HG03103 (cell line): ENCODE data around the gene ETFBKMT.
A peak's percentile ranks its signal among the peaks of the same experiment; 100 is the strongest.
"Not testable (repeated sequence)": the region's sequence is repeated elsewhere in the genome, so short reads cannot be mapped to it uniquely, and the experiment has no call there.

ENCODE experiments used
- ATAC-seq: cut with Tn5 transposase; IDR thresholded peaks from one replicate; pipeline ENCODE4 v1.9.1; 2021; ENCODE audit warnings: low read depth; ENCODE audit not compliant: unreplicated experiment

ETFBKMT gene

GRCh38 chr12:31655208-31655607, 4.3 kb upstream of the ETFBKMT start:
- no peak for ATAC-seq

- ATAC-seq, result no peak
Observed at GRCh38 chr12:31655792-31656191, 3.7 kb upstream of the ETFBKMT start.

DNA sequence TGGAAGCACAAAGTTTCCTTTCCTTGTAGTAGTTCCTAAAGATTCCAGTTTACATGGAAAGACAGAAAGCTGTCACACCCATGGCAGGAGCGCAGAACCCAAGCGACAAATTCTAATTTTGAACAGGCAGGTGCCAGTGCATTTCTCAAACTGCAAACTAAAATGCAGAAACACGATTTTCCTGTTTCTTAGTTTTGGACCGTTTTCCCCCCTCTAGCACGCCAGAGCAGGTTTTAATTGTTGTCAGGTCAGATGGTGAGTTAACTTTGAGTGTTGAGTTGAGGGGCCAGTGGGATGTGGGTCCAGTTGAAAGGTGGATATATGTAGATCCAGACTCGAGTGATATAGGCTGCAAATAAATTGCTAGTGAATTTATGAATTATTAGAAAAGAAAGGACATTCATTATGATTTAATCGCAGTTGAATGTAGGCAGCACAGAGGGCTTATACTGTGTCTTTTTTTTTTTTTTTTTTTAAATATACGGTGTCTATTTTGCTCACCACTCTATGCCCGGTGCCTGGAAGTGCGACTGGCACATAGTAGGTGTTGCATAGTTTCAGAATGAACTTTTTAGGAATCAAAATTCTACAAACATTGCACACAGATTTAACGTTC, 909 bp upstream of the ETFBKMT start:
- no peak for ATAC-seq

GRCh38 chr12:31662176-31662849, 2.8 kb downstream of the ETFBKMT start:
- no peak for ATAC-seq

GRCh38 chr12:31663576-31663975, 4.1 kb downstream of the ETFBKMT start:
- ATAC-seq, result no peak

GRCh38 chr12:31664038-31664437, 4.5 kb downstream of the ETFBKMT start:
- ATAC-seq, result no peak

DNA sequence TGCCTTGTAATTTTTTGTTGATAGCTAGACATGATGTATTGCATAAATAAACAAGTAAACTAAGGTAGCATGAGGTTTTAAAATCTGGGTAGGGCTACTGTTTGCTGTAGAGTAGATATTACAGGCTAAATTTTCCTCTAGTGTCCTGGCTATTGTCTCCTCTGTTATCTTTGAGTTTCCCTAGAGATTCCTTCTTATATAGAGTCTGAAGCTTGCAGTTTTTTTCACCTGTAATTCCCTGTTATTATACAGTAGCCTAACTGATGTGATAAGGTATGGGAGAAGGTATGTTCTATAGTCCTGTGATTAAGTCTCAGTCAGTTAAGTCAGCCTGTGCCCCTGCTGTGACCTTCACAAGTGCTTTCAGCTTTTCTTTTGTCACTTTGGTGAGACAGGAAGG, 9.5 kb downstream of the ETFBKMT start:
- no peak for ATAC-seq

DNA sequence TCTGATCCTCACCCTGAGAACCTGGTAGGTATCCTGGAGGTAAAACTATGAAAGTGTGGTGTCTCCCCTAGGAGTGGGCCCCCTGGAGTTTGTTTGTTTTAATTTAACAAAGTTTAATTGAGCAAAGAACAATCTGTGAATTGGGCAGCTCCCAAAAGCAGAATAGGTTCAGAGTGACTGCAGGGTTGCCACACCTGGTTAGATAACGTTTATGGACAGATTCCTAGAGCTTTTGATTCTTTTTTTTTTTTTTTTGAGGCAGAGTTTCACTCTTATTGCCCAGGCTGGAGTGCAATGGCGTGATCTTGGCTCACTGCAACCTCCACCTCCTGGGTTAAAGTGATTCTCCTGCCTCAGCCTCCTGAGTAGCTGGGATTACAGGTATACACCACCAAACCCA, 10.1 kb downstream of the ETFBKMT start:
- ATAC-seq, result not testable (repeated sequence)

DNA sequence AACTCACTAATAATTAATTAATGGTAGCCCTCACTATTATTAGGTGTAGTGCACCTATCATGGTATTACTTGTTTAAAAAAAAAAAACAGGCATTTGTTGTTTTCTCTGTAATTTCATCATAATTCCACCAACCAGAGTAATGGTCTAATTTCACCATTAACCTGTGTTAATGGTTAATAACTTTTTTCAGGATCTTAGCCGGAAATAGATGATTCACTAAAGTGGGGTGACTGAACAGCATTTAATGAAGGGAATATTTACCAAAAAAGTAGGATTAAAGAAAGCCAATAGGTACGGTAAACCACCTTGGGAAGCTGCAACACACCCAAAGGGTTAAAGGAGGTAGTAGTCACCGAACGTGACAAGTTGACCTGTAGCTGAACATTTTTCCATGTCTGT, 13.0 kb downstream of the ETFBKMT start:
- ATAC-seq, result no peak

GRCh38 chr12:31682136-31682962, 22.9 kb downstream of the ETFBKMT start:
- peak; percentile 75 for ATAC-seq

GRCh38 chr12:31685801-31686200, 26.3 kb downstream of the ETFBKMT start:
- ATAC-seq, result no peak

DNA sequence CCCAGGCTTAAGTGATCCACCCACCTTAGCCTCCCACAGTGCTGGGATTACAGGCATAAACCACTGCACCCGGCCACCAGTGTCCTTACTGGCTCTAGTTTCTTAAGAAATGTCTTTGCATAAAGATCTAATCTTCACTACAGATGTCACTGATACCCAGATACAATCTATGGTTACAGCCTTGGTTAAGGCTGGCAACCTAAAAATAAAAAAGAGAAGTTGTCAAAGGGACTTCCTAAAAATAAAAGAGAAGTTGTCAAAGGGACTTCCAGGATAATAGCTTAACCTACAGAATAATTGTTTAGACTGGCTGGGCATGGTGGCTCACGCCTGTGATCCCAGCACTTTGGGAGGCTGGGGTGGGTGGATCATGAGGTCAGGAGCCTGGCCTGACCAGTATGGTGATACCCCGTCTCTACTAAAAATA, 27.6 kb downstream of the ETFBKMT start:
- ATAC-seq, result peak; percentile 77

GRCh38 chr12:31689921-31690320, 30.4 kb downstream of the ETFBKMT start:
- not testable (repeated sequence) for ATAC-seq

- no peak for ATAC-seq
Observed at GRCh38 chr12:31702047-31702446, 42.6 kb downstream of the ETFBKMT start.

DNA sequence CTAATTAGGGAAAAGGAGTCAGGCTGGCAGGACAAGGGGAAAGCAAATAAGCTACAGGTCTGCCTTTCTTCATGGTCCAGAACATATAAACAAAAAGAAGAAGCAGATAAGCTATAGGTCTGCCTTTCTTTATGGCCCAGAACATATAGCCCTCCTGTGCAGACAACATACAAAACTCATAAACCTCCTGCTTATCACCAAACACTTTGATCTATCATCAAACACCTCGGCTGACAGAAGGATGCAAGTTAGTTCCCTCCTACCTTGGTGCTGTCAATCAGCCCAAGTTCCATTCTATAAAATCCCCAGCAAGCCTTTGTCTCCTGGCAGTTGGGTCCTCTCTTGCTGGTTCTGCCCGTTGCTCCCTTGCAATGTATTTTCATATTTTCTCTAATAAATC, 46.1 kb downstream of the ETFBKMT start:
- no peak for ATAC-seq

DNA sequence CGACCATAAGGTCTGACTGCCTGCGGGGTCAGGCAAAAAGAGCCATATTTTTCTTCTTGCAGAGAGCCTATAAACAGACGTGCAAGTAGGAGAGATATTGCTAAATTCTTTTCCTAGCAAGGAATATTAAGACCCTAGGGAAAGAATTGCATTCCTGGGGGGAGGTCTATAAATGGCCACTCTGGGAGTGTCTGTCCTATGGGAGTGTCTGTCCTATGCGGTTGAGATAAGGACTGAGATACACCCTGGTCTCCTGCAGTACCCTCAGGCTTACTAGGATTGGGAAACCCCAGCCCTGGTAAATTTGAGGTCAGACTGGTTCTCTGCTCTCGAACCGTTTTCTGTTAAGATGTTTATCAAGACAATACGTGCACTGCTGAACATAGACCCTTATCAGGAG, 48.6 kb downstream of the ETFBKMT start:
- ATAC-seq, result not testable (repeated sequence)

DNA sequence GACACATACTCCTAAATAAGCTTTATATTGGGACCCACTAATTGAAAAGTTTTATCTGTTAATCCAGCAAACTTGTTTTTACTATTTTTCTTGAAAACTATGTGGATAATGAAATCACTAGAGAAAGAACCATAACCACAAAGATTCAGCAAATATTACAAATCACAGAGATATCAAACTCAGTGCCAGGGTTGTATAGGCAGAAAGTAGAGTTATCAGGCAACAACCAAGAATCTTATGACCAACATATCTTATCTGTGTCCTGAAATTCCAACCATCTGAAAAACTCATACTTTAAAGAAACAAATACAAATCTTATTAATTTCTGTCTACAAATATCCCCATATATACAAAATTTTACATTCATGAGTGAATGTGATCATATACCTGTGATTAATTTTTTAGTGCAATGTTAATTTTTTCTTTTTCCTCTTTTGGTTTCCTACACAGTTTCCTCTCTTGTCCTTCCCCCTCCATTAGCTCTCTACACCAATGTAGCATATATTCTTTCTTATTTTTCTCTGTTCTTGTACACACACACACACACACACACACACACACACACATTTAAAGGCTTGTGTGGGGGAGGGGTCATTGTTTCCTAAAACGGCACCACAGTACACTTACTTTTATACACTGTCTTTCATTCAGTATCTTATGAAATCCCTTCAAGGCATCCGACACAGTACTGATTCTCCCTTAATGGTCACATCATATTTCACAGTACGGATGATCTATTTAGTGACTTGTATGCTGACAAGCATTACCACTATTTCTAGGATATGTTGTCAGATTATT, 50.7 kb downstream of the ETFBKMT start:
- no peak for ATAC-seq

GRCh38 chr12:31712877-31713276, 53.4 kb downstream of the ETFBKMT start:
- no peak for ATAC-seq

- ATAC-seq, result peak; percentile 11
Observed at GRCh38 chr12:31714406-31715271, 55.2 kb downstream of the ETFBKMT start.
